ENCODE data around the gene LDHAL6B.

LDHAL6B gene

DNA sequence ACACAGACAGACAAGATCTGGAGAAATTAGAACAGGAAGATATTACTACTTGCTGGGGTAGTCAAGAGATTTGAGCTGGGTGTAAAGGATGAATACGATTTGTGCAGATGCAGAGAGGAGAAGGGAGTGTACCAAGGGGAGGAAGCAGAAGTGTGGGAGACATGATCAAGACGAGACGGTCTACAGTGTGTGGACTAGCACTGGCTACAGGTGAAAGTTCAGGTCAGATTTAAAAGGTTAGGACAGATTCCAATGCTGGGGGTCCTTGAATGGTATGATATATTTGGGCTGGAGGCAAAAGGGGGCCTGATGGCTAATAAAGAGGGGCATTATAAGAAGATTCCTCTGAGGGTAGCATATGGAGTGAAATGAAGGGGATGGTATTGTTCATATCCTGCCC is 12.1 kb downstream of the LDHAL6B start:
- no peak for DNase-seq (ENCODE audit: low read depth, low spot score)

DNA sequence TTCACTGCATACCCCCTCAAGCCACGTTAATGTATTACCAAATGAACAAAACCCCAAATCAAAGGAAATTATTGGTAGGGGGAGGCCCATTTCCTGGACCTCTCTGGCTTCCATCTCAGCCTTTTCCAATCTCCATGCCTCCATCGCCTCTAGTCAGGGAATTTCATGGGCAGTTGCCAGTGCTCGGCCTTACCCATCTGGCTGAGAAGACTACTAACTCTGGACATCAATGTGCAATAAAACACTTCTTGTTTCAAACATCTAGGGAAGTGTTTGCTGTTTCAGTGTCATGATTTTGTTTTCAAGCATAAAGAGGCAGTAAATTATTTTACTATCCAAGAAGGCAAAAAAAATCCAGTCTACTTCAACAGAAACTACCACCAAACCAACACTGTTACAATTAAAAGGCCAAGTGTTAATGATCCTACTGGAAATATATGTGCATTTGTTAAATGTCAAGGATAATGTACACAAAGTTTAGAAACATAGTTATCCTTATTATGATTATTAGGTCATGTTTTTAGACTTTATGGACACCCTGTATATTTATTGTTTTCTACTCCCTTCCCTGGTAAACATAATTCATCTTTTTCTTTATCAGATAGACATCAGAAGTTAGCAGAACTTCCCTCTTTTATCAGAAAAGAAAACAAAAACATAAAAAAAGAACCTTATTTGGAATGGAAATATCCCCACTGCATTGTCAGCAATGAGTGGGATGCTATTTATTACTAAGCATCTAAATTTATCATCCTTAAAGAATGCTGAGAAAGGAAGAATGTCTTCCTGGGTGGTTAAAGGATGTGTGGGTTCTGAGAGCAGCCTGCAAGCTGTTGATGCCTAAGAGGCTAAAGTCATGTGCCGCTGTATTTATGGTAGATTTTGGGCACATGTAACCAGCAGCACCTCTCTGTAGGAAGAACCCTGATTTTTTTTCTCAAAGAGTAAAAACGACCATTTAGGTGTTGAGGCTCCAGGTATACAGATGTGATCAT is 15.2 kb downstream of the LDHAL6B start:
- no peak for DNase-seq (ENCODE audit: low read depth, low spot score)

DNA sequence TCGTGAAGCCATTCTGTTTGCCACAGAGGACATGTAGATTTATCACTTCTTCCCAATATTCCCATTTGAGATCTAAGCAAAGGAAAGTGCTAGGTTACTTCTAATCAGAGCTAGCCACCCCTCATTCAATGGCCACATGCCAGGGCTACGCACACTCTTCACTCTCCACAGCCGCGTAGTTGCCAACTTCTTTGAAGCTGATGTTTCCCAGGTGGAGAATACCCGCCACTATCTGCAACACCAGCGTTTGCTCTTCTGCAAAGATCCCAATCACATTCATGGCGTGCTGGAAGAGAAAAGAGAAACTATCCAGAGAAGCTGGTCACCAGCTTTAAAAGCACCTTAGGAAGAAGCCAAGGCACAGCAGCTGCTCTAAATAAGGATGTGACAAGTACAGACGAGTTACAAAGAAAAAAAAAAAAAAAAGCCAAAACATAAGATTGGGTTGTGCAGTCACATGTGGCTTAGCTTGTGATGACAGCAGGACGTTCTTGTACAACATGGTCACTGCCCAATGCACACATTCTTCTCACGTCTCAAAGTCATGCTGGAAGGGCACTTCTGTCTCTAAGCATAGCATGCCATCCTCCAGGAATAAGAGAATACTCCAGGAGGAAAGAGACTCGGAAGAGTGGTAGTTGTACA is 16.4 kb downstream of the LDHAL6B start:
- no peak for DNase-seq (ENCODE audit: low read depth, low spot score)

DNA sequence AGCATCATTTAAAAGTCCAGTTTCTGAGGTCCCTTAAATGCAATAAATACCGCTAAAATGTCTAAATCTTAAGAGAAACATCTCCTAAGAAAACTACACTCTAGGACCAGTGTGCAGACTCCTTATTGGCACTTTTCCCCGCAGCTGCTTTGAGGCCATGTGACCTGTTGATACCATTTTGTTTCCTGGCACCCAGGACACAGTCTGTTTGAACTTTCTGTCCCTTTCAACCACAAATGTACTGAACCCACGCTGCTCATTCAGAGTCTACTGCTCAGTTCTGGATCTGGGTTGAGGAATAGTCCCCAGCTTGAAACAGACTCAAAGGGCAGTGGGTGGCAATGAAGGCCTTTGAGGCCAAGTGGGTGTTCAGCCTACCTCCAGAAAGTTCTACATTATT is 17.1 kb downstream of the LDHAL6B start:
- DNase-seq (ENCODE audit: low read depth, low spot score): no peak

DNA sequence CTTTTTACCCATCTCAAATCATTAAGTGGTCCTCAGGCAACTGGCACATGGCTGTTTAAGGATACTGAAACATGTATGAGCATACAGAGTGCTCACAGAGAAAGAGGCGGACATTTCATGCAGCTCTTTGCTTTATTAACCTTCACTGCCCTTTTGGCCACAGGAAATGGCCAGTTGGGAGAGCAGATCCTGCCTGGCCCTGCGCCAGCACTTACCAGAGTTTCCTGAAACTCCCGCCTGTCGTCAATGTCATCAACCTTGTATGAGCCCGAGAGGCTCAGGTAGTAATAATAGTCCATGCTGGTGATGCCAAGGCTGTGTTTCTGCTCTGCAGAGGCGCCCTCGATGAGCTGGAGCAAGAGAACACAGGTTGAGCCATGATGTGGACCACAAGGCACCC is 17.8 kb downstream of the LDHAL6B start:
- no peak for DNase-seq (ENCODE audit: low read depth, low spot score)

DNA sequence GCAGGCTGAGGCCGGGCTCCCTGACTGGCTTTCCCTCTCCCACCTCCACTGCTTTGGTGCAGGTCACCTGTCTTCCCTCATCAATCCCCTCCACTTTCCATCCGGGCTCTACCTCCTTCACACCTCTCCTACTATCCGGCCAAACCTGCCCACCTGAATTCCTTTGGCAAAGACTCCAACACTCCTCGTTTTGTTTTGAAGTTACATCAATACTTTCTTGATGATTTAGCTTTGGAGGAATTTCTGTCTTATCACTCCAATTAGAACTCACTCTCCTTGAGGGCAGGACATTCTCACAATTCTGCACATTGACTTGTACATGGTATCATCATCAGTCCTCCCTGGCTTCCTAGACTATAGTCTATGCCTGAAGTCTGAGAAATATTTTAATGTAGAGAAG is 20.4 kb downstream of the LDHAL6B start:
- no peak for DNase-seq (ENCODE audit: low read depth, low spot score)

DNA sequence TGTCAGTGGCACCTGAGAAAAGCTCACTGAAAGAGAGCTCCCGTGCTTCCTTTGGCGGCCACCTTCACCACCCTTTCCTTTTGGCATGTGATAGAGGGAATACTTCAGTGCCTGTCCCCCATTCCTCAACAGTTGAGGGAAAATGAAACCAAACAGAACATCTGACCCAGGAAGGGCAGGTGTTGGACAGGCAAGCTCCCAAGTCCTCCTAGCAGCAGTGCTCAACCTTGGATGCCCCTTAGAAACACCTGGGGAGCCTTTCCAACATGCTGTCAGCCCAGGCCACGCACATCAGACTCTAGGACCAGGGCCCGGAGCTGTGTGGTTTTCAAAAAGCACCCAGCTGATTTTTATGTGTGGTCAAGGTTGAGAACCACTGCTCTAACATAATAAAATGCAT is 22.4 kb downstream of the LDHAL6B start:
- no peak for DNase-seq (ENCODE audit: low read depth, low spot score)

DNA sequence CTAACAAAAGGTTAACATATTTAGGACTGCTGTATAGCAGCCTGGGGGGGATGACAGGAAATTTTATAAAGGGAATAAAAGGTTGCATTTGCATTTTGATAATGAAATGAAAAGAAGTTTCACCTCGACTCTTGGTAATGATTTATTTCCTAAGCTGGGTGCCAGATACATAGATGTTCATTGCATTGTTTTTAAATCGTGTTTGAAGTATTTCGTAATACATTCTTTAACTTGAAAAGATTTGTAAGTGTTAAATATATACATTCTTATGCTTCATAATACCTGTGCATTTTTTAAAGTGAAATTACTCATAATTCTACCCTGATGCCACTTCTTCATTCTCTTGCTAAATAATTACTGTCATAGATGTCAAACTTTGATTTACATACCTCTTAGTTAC is 22.8 kb downstream of the LDHAL6B start:
- DNase-seq (ENCODE audit: low read depth, low spot score): no peak

DNA sequence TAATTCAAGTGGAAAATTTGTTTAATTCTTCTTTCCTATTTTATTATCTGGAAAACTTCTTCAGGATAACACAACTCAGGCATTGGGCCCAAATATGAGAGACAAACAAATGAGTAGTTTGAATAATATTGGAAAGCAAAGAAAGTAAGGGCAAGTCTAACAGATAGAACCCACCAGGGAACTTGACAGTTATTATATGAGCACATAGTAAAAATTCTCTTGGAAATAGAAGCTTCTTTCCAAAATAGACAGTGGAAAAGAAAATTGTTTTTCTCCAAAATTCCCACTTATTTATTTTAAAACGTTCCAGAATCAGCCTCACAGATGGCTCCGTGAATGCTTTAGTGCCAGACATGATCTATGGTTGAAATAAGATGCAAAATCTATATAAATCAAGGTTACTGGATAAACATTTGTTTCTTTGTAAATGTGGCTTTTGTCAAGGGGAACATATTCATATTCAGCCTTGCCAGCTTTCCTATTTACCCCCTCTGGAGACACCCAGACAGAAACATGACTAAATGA is 23.9 kb downstream of the LDHAL6B start:
- DNase-seq (ENCODE audit: low read depth, low spot score): no peak

DNA sequence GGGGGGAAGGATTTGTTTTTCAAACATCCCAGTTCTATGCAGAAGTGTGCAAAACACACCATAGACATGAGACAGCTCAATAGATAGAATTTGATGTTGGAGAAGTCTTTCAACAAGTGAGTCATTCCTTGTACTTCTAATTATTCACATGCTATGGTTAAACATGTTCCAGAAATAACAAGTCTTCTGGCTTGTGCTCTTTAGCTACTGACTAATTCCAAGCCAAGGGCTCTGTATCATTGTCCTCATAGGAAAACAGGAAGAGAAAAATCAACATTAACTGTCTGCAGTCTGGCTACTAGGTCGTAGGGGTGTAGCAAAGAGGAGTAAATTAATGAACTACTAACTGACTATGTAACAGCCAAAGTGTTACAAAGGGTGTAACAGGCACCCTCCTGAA is 25.8 kb downstream of the LDHAL6B start:
- no peak for DNase-seq (ENCODE audit: low read depth, low spot score)

DNA sequence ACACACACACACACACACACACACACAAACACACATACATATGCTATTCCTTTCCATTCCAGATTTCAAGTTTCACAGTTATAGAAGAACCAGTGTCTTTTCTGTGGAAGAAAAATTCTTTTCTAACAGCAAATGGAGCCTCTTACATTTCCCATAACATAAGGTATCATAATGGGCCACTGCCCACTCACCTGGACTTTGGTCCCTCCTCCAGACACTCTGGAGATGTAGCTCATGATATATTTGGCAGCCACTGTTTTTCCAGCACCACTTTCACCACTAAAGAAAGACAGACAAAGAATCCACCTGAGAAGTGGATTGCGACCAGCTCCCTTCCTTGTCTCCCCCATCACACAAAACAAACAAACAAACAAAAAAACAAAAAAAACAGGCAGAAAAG is 29.8 kb downstream of the LDHAL6B start:
- no peak for DNase-seq (ENCODE audit: low read depth, low spot score)

DNA sequence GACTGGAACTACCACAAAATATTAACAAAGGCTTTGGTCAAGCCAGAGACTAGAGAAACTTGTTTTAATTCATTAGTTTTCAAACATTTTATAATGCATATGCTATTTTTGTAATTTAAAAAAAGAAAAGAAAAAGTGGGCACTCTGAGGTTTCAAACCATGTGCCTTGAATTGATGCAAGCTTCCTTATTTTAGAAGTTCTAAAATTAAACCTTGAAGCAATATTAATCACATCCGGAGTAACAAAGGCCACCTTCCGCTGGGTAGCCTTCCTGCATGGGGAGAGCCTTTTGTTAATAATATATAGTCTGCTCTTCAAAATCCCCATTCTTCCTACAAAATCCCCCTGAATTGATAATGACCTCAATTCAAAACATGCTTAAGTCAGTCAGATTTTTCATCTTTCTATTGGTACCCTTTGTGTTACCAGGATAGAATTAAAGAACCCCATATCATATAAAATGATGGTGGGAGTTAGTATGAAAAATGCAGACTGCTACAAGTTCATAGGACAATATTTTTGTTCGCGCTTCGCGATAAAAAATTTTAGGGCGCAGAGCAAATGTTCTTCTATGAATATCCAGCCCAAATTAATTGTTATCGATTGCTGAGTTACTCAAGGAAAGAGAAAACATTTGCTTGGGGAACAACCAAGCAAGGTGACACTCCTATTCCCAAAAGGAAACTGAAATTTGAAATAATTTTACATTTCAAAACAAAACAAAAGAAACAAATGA is 30.6 kb downstream of the LDHAL6B start:
- no peak for DNase-seq (ENCODE audit: low read depth, low spot score)

DNA sequence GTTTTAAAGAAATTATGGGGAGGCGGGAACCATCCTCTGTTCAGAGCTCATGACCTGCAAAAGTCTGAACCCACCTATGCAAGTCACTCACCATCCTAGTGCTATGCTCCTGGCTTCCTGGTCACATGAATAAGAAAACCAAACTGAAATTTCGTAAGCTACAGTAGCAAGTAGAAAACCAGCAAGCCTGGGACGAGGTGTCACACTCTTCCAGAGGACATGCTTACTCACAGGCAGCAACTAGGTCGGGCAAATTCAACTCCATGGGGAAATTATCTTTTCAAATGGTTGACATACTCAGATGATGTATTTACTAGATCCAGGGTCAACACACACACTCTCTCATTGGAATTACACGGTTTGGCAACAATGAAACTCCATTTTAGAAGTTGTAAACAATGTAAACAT is 31.3 kb downstream of the LDHAL6B start:
- no peak for DNase-seq (ENCODE audit: low read depth, low spot score)

DNA sequence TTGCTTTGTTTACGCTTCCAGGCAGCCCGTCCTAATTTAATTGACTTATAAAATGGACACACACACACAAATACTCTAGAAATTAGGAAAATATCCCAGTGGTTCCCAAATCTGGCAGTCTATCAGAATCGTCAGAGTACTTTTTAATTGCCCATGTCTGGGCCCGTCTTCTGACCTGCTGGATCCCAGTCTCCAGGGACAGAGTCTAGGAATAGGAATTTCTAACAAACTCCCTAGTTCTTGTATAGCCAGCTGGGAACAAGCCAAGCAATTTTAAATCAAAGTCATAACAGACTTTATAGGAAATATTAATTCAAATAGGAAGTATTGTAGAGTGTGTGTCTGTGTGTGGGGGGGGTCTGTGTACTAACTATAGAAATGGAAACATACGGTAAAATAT is 33.4 kb downstream of the LDHAL6B start:
- DNase-seq (ENCODE audit: low read depth, low spot score): no peak

DNA sequence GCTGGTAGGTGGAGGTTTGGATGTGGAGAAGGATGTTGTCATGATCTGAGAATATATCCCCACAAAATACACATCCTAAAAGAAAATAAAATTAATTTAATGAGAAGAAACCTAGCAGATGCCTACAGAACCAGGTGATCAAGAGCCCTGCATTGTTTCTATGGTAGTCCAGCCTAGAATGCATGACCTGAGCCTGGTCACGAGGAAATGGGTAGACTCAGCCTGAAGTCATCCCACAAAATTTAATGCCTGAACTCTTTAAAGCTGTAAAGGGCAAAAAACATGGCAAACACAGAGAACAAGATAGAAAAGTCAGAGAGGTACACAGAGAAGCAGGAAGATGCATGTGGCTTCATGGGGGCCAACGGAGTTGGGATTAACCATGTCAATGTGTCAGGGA is 36.0 kb downstream of the LDHAL6B start:
- DNase-seq (ENCODE audit: low read depth, low spot score): no peak

DNA sequence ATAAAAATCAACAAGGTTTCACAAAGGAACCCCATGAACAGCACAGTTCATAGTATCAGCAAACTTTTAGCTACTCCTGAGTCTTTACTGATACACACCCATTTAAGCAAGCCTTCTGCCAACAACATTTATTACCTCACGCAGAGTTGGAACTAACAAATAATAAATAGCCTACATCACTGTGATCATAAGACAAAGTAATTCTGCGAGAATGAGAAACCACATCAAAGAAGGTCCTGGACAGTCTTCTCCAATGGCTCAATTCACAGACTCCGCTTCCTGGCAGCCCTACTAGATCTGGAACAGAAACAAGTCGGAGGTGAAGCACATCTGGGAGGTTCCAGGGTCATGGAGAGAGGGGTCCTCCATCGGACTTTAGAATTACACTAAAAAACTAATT is 37.0 kb downstream of the LDHAL6B start:
- no peak for DNase-seq (ENCODE audit: low read depth, low spot score)

DNA sequence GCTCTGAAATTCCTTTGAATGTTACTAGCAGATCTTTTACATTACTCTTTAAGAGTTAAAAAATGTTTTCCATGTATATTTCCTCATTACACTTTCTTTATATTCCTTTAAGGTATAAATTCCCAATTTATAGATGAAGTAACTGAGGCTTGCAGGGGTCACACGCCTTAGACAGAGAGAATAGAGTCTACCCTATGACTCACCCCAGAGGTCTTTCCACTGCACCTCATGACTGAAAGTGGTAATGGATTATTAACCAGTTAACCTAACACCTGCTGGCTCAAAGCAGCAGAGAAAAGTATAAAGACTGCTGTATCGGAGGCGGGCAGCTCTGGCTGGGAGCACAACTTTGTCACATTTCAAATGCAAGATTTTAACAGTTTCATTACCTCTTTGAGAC is 37.7 kb downstream of the LDHAL6B start:
- DNase-seq (ENCODE audit: low read depth, low spot score): no peak

DNA sequence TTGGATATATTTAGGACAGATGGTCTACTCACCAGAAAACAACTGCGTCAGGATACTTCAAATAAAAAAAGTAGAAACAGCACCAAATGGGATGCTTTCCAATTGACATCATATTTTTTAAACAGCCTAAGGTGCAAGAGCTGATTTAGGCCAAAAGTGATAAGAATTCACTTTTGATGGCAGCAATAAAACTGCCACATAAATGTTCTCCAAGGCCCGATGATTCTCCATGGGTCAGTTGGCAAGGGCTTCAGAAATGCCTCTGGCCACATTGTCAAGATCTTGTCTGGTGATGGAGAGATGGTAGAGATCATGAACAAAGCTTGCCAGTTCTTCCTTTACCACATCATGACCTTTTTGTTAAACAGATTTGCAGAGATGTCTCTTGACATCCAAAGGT is 38.9 kb downstream of the LDHAL6B start:
- no peak for DNase-seq (ENCODE audit: low read depth, low spot score)

DNA sequence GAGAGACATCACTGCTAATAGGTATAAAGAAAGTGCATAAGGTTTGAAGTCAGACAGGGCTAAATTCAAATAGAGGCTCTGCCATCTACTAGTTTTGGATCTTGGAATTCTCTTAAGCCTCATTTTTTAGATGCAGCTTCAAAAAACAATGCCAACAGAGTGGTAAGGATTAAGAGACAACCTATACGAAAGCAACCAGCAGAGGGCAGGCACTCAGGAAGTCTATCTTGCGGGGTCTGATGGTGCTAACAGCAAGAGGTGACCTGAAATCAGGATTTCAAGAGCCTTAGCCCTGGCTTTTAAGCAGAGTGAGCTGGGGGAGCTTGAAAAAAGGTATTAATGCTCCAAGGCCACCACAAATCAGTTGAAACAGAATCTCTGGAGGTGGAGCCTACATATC is 40.7 kb downstream of the LDHAL6B start:
- DNase-seq (ENCODE audit: low read depth, low spot score): peak; percentile 64

DNA sequence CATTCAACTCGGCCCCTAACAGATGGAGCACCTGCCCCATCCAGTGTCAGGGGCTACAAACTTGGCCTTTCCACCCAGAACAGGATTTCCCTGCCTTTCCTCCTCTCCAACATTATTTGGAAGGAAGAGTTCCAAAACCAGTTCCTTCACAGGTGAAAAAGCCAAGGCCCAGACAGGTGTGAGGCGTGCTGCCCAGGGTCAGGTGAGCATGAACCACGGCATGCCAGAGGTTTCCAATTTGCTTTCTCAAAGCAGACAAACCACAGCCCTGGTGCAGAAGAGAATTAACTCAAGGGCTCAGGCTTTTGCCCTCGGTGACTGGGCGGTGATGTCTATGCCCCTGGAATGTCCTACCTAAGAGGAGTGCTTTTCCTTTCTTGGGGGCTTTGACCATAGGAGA is 43.2 kb downstream of the LDHAL6B start:
- no peak for DNase-seq (ENCODE audit: low read depth, low spot score)

DNA sequence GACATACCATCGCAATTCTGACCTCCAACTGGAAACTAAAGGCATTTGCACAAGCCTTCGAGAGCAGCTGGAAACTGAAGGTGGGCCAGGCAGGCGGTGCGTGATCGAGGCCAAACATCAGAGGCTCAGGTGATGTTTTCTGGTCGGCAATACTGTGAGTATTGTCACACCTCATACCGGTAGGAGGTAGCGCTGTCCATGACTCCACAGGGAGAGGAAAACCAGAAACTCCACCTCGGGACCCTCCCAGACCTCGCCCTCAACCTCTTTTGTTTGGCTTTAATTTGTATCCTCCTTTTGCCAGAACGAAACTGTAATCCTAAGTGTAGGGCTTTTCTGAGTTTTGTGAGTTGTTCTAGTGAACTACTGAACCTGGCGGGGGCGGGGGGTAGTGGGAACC is 43.6 kb downstream of the LDHAL6B start:
- DNase-seq (ENCODE audit: low read depth, low spot score): no peak
